ENCODE results near the gene PGAM2.
A peak's percentile ranks its signal among the peaks of the same experiment; 100 is the strongest.
"Not testable (repeated sequence)": the region's sequence is repeated elsewhere in the genome, so short reads cannot be mapped to it uniquely, and the experiment has no call there.

The PGAM2 gene

GRCh38 chr7:44018857-44019807 lies 46.2 kb downstream of the PGAM2 start (continued):
- TF ChIP-seq PATZ1 (tag by site-specific recombination; IDR thresholded peaks at IDR 0.05) (peak; percentile 89), ZNF335 (tag by site-specific recombination; conservative IDR thresholded peaks at IDR 0.05) (peak; percentile 25), ZNF843 (tag by site-specific recombination; IDR thresholded peaks at IDR 0.05) (peak; percentile 50; the same call in 1 of the 2 replicates), SP2 (tag by site-specific recombination; IDR thresholded peaks at IDR 0.05) (peak; percentile 83)

- H3K27ac ChIP-seq (ENCODE audit: extremely low read depth, low read depth, low read length); POLR2A ChIA-PET; H3K4me3 ChIP-seq (ENCODE audit: low read depth, low read length); CTCF ChIA-PET; H3K4me1 ChIP-seq (ENCODE audit: control insufficient read depth, insufficient read depth, low read length); H3K36me3 ChIP-seq (ENCODE audit: control insufficient read depth in 2 of 2, insufficient read depth in 1 of 2, low read length in 2 of 2); H3K9me3 ChIP-seq (ENCODE audit: control insufficient read depth, insufficient read depth, low read depth, low read length): not testable (repeated sequence)
Observed at GRCh38 chr7:44015090-44015489, 50.3 kb downstream of the PGAM2 start.
